ENCODE measurements around the gene ANKS1B. TPM values are rescaled to one million over a fixed set of nuclear protein-coding genes. Genes with fewer than 3 reads are reported as not detected.
"Not testable (repeated sequence)": the region's sequence is repeated elsewhere in the genome, so short reads cannot be mapped to it uniquely, and the experiment has no call there.

ANKS1B gene
- total RNA-seq, 1 experiment from 2014 or later: 5.8 TPM

GRCh38 chr12:99577125-99577524 lies 407.6 kb downstream of the ANKS1B start:
- Mint-ChIP-seq H3K27me3 (ENCODE audit: low read depth) (peaks cover 35% of the 10 kb centered on the region), H3K4me1 (peaks cover 10% of the 10 kb centered on the region)
- CTCF ChIA-PET; H3K4me3 Mint-ChIP-seq; POLR2A ChIA-PET; H3K36me3 Mint-ChIP-seq; ATAC-seq; H3K27ac Mint-ChIP-seq; H3K9me3 Mint-ChIP-seq; DNase-seq (ENCODE audit: low spot score): not testable (repeated sequence)

GRCh38 chr12:99573980-99574379 lies 410.8 kb downstream of the ANKS1B start:
- Mint-ChIP-seq H3K4me1 (peaks cover 18% of the 10 kb centered on the region), H3K36me3 (no peaks in the 10 kb centered on the region), H3K27me3 (ENCODE audit: low read depth) (peaks cover 62% of the 10 kb centered on the region), H3K4me3 (no peak overlapping the region), H3K27ac (no peak overlapping the region), H3K9me3 (no peaks in the 10 kb centered on the region)
- ATAC-seq (no peak), DNase-seq (ENCODE audit: low spot score) (no peak)
- ChIA-PET POLR2A (no interaction called here), CTCF (no interaction called here)
- no peak for TF ChIP-seq AFF4 (CRISPR knock-in tag; IDR thresholded peaks at IDR 0.05; ENCODE audit: borderline replicate concordance)
- TF ChIP-seq MYBL2 (CRISPR knock-in tag; IDR thresholded peaks at IDR 0.05): no peak
- no peak for TF ChIP-seq GABPB1 (CRISPR knock-in tag; IDR thresholded peaks at IDR 0.05)
- TF ChIP-seq FOXP1 (CRISPR knock-in tag; IDR thresholded peaks at IDR 0.05; ENCODE audit: borderline replicate concordance): no peak
- no peak for TF ChIP-seq MLX (CRISPR knock-in tag; IDR thresholded peaks at IDR 0.05)
- no peak for TF ChIP-seq GTF2I (CRISPR knock-in tag; conservative IDR thresholded peaks at IDR 0.05)
- no peak for TF ChIP-seq HMGXB4 (CRISPR knock-in tag; IDR thresholded peaks at IDR 0.05)

- Mint-ChIP-seq H3K27ac (no peak overlapping the region), H3K36me3 (peaks cover 4% of the 10 kb centered on the region; the same call in 1 of the 2 replicates), H3K9me3 (peaks cover 17% of the 10 kb centered on the region), H3K27me3 (ENCODE audit: low read depth) (peaks cover 93% of the 10 kb centered on the region), H3K4me3 (no peak overlapping the region), H3K4me1 (peaks cover 26% of the 10 kb centered on the region)
- ChIA-PET CTCF (no interaction called here), POLR2A (no interaction called here)
- ATAC-seq (peak; percentile 59), DNase-seq (ENCODE audit: low spot score) (no peak)
- TF ChIP-seq NFE2L1 (CRISPR knock-in tag; IDR thresholded peaks at IDR 0.05): no peak
- TF ChIP-seq NR2C2 (CRISPR knock-in tag; IDR thresholded peaks at IDR 0.05): no peak
- TF ChIP-seq SP1 (CRISPR knock-in tag; conservative IDR thresholded peaks at IDR 0.05): no peak
- TF ChIP-seq HMGXB4 (CRISPR knock-in tag; IDR thresholded peaks at IDR 0.05): no peak
Measured at GRCh38 chr12:99567072-99567471, 417.7 kb downstream of the ANKS1B start.

GRCh38 chr12:99558109-99558508 lies 426.6 kb downstream of the ANKS1B start:
- POLR2A ChIA-PET: no interaction called here
- DNase-seq (ENCODE audit: low spot score): no peak
- CTCF ChIA-PET: no interaction called here
- TF ChIP-seq USF2 (CRISPR knock-in tag; IDR thresholded peaks at IDR 0.05) (no peak), ZNF232 (CRISPR knock-in tag; IDR thresholded peaks at IDR 0.05) (no peak), MAX (CRISPR knock-in tag; IDR thresholded peaks at IDR 0.05) (no peak), FOXP1 (CRISPR knock-in tag; IDR thresholded peaks at IDR 0.05; ENCODE audit: borderline replicate concordance) (no peak), ARID4B (CRISPR knock-in tag; IDR thresholded peaks at IDR 0.05; ENCODE audit: borderline replicate concordance) (no peak), NFATC4 (CRISPR knock-in tag; IDR thresholded peaks at IDR 0.05) (no peak)

More at GRCh38 chr12:99558109-99558508, 426.6 kb downstream of the ANKS1B start:
- Mint-ChIP-seq H3K27ac (no peak overlapping the region), H3K9me3 (peaks cover 7% of the 10 kb centered on the region), H3K36me3 (no peaks in the 10 kb centered on the region), H3K27me3 (ENCODE audit: low read depth) (peaks cover 67% of the 10 kb centered on the region), H3K4me1 (peaks cover 5% of the 10 kb centered on the region; the same call in 1 of the 2 replicates), H3K4me3 (no peak overlapping the region)
- no peak for ATAC-seq
